Transverse colon (tissue), 4 donors: Measurements from ENCODE around the gene ADAMTS6.

Experiments
- CTCF ChIP-seq, 5 experiments: fragments of 200-600 bp in 3 of 5; fragments of 450-650 bp in 2 of 5; sonication (generic) in 3 of 5; IDR thresholded peaks; 1 replicate in 2 of 5; 2 replicates in 3 of 5; pipeline ENCODE4 v1.5.1; 2016 to 2017; ENCODE audit warnings: antibody characterized with exemption in 5 of 5, inconsistent platforms in 3 of 5, mild to moderate bottlenecking in 2 of 5, moderate library complexity in 1 of 5
- POLR2A ChIP-seq: fragments of 450-650 bp; IDR thresholded peaks from one replicate; pipeline ENCODE4 v1.6.1; 2016; ENCODE audit warnings: antibody characterized with exemption, mild to moderate bottlenecking, moderate library complexity
- POLR2AphosphoS5 ChIP-seq, 3 donors: sonication (generic); formaldehyde crosslinking; IDR thresholded peaks; one replicate each; pipeline ENCODE4 v1.6.1; 2016; ENCODE audit warnings: antibody characterized with exemption in 3 of 3

- TF ChIP-seq POLR2A = no peak
- no peak for TF ChIP-seq CTCF (IDR thresholded peaks at IDR 0.05)
- TF ChIP-seq POLR2AphosphoS5 (IDR thresholded peaks at IDR 0.05) = no peak
Observed at GRCh38 chr5:65192331-65192730, 289.4 kb downstream of the ADAMTS6 start.
